A673 (cell line): Measurements from ENCODE around the gene CYP4A22. TPM values are rescaled to one million over a fixed set of nuclear protein-coding genes. Genes with fewer than 3 reads are reported as not detected.
"Not testable (repeated sequence)": the region's sequence is repeated elsewhere in the genome, so short reads cannot be mapped to it uniquely, and the experiment has no call there.

Experiments
- BruUV-seq: library from RNA; stranded (reverse); fragments of 400-500 nt; replicated peaks from 2 replicates; lab custom pipeline; 2021; lab: Mats Ljungman, UMichigan
- CTCF ChIA-PET: fragments of 300-600 bp; sonication (Branson Sonifier 250); formaldehyde crosslinking; loops from one replicate; lab custom pipeline; 2022; ENCODE audit warnings: antibody characterized with exemption; lab: Charles Lee
- POLR2A ChIA-PET: fragments of 300-600 bp; sonication (Branson Sonifier 250); formaldehyde crosslinking; loops from one replicate; lab custom pipeline; 2022; ENCODE audit warnings: antibody characterized with exemption; ENCODE audit not compliant: low non-redundant PET; lab: Charles Lee
- DNase-seq: peaks from one replicate; pipeline ENCODE4 v3.0.0-alpha.2; 2015; ENCODE audit warnings: low spot score
- H3K27ac ChIP-seq: fragments of 200-600 bp; sonication (generic); 2 replicates; pipeline ENCODE4 v1.5.1; 2016; ENCODE audit warnings: mixed run types, low read depth, mild to moderate bottlenecking, mixed read lengths, antibody characterized with exemption, low read length; ENCODE audit not compliant: poor library complexity, severe bottlenecking
- H3K27me3 ChIP-seq: fragments of 200-600 bp; sonication (generic); replicated peaks from 2 replicates; pipeline ENCODE4 v1.6.1; 2017; ENCODE audit warnings: mixed run types, low read depth, mild to moderate bottlenecking, mixed read lengths, antibody characterized with exemption, low read length; ENCODE audit not compliant: insufficient read depth, poor library complexity
- H3K36me3 ChIP-seq: fragments of 200-600 bp; sonication (generic); 2 replicates; pipeline ENCODE4 v1.6.1; 2016; ENCODE audit warnings: mixed run types, mild to moderate bottlenecking, mixed read lengths, antibody characterized with exemption, low read length; ENCODE audit not compliant: insufficient read depth, poor library complexity, severe bottlenecking
- H3K4me1 ChIP-seq: fragments of 200-600 bp; sonication (generic); 2 replicates; pipeline ENCODE4 v1.6.1; 2017; ENCODE audit warnings: mixed run types, mild to moderate bottlenecking, mixed read lengths, antibody characterized with exemption, low read length; ENCODE audit not compliant: insufficient read depth, poor library complexity, severe bottlenecking
- H3K4me3 ChIP-seq: fragments of 200-600 bp; sonication (generic); 2 replicates; pipeline ENCODE4 v1.5.1; 2016; ENCODE audit warnings: low read depth, mixed run types, mild to moderate bottlenecking, mixed read lengths, low read length; ENCODE audit not compliant: poor library complexity, severe bottlenecking
- H3K9me3 ChIP-seq: fragments of 200-600 bp; sonication (generic); 2 replicates; pipeline ENCODE4 v1.6.1; 2016; ENCODE audit warnings: mixed run types, low read depth, mild to moderate bottlenecking, mixed read lengths, antibody characterized with exemption, low read length; ENCODE audit not compliant: poor library complexity, severe bottlenecking
- CTCF ChIP-seq: fragments of 300-800, 200-600 bp; sonication (generic); conservative IDR thresholded peaks from 2 replicates; pipeline ENCODE4 v1.5.1; 2017; ENCODE audit warnings: low read depth, mild to moderate bottlenecking, antibody characterized with exemption, low read length, moderate library complexity, mixed read lengths
- EZH2 ChIP-seq: fragments of 200-600 bp; sonication (generic); IDR thresholded peaks from 2 replicates; pipeline ENCODE4 v1.6.1; 2017; ENCODE audit warnings: borderline replicate concordance, low read depth, mild to moderate bottlenecking, mixed read lengths, antibody characterized with exemption, low read length; ENCODE audit not compliant: poor library complexity, severe bottlenecking
- intact Hi-C: fragments of 100-400 bp; cut with micrococcal nuclease; formaldehyde crosslinking; loops from one replicate; pipeline ENCODE4 v1.10.0; 2022; ENCODE audit not compliant: unreplicated experiment
- total RNA-seq: library from RNA; stranded (reverse); gene quantifications from 2 replicates; pipeline ENCODE4 v1.2.3, GENCODE V29; 2021

Gene CYP4A22
- total RNA-seq, 1 experiment from 2014 or later = not detected

- intact Hi-C loops = no loop called here
- Histone ChIP-seq H3K9me3 (no peaks in the 10 kb centered on the region), H3K27me3 (peaks cover 14% of the 10 kb centered on the region), H3K4me3 (no peak overlapping the region), H3K27ac (no peak overlapping the region), H3K4me1 (no peaks in the 10 kb centered on the region), H3K36me3 (no peaks in the 10 kb centered on the region)
- no TSS peak for BruUV-seq
- no peak for TF ChIP-seq EZH2
- no peak for TF ChIP-seq CTCF
- ChIA-PET CTCF (no interaction called here), POLR2A (no interaction called here)
- no peak for DNase-seq
Observed at GRCh38 chr1:47137925-47138615, 829 bp downstream of the CYP4A22 start.

GRCh38 chr1:47140358-47140757, 3.1 kb downstream of the CYP4A22 start:
- DNase-seq, CTCF ChIA-PET, H3K9me3 ChIP-seq, intact Hi-C loops, H3K36me3 ChIP-seq, H3K4me3 ChIP-seq, H3K4me1 ChIP-seq, POLR2A ChIA-PET, BruUV-seq, H3K27ac ChIP-seq: not testable (repeated sequence)
- peaks cover 14% of the 10 kb centered on the region for H3K27me3 ChIP-seq

- H3K27ac ChIP-seq, BruUV-seq, H3K36me3 ChIP-seq, H3K4me1 ChIP-seq, intact Hi-C loops, POLR2A ChIA-PET, H3K27me3 ChIP-seq, H3K9me3 ChIP-seq, DNase-seq, H3K4me3 ChIP-seq, CTCF ChIA-PET: not testable (repeated sequence)
- TF ChIP-seq CTCF = peak; percentile 42
Observed at GRCh38 chr1:47143654-47144053, 6.4 kb downstream of the CYP4A22 start.

- H3K4me1 ChIP-seq, DNase-seq, POLR2A ChIA-PET, H3K36me3 ChIP-seq, H3K4me3 ChIP-seq, CTCF ChIA-PET, H3K27me3 ChIP-seq, BruUV-seq, H3K27ac ChIP-seq, intact Hi-C loops, H3K9me3 ChIP-seq: not testable (repeated sequence)
Observed at GRCh38 chr1:47146495-47146894, 9.3 kb downstream of the CYP4A22 start.
